ENCODE data around the gene MYEOV.

- TF ChIP-seq CTCF (optimal IDR thresholded peaks at IDR 0.05 in 1 of 3, IDR thresholded peaks at IDR 0.05 in 1 of 3, conservative IDR thresholded peaks at IDR 0.05 in 1 of 3; ENCODE audit: extremely low read depth in 1 of 3, insufficient read depth in 2 of 3, low read length in 3 of 3): no peak
- TF ChIP-seq EZH2 (IDR thresholded peaks at IDR 0.05; ENCODE audit: low read length): no peak
Measured at GRCh38 chr11:69290806-69291205, 3.1 kb upstream of the MYEOV start.

All from keratinocyte (primary cell).